H1 (cell line): ENCODE measurements around the gene LORICRIN.

Experiments used
- CREB1 ChIP-seq: IDR thresholded peaks from 2 replicates; pipeline ENCODE4 v1.6.1; 2012; ENCODE audit warnings: inconsistent platforms
- CTCF ChIP-seq, 3 experiments: IDR thresholded peaks; 1 replicate in 2 of 3; 2 replicates in 1 of 3; pipeline versions ENCODE4 v1.5.1 to v1.6.1; 2011; ENCODE audit warnings: low read length in 3 of 3, mild to moderate bottlenecking in 3 of 3, inconsistent platforms in 2 of 3, low read depth in 1 of 3, moderate library complexity in 1 of 3; ENCODE audit not compliant: insufficient read depth in 1 of 3; ENCODE audit errors: control extremely low read depth in 1 of 3
- E2F6 ChIP-seq: IDR thresholded peaks from 2 replicates; pipeline ENCODE4 v1.6.1; 2012; ENCODE audit warnings: inconsistent platforms
- EGR1 ChIP-seq: IDR thresholded peaks from 2 replicates; pipeline ENCODE4 v1.6.1; 2011; ENCODE audit warnings: low read depth, low read length, borderline replicate concordance
- EZH2 ChIP-seq: fragments of 200-600 bp; sonication (generic); IDR thresholded peaks from 2 replicates; pipeline ENCODE4 v1.7.1; 2012; ENCODE audit warnings: low read depth, mild to moderate bottlenecking, moderate library complexity, low read length, inconsistent platforms; ENCODE audit not compliant: severe bottlenecking
- JUND ChIP-seq: IDR thresholded peaks from 2 replicates; pipeline ENCODE4 v1.6.1; 2011; ENCODE audit warnings: mild to moderate bottlenecking, improper control_type of control experiment, low read length
- RFX5 ChIP-seq: IDR thresholded peaks from 2 replicates; pipeline ENCODE4 v1.6.1; 2011; ENCODE audit warnings: low read depth, low read length, improper control_type of control experiment, borderline replicate concordance
- RNF2 ChIP-seq: fragments of 200-900, 300-1000 bp; sonication (generic); IDR thresholded peaks from 2 replicates; pipeline ENCODE4 v1.7.1; 2016; ENCODE audit warnings: borderline replicate concordance, low read depth, mild to moderate bottlenecking, antibody characterized with exemption, low read length; ENCODE audit not compliant: poor library complexity, severe bottlenecking; ENCODE audit errors: missing control alignments
- SIX5 ChIP-seq: IDR thresholded peaks from 2 replicates; pipeline ENCODE4 v1.6.1; 2011; ENCODE audit warnings: mild to moderate bottlenecking, low read depth, low read length
- TEAD4 ChIP-seq: IDR thresholded peaks from 2 replicates; pipeline ENCODE4 v1.6.1; 2012; ENCODE audit warnings: low read depth, low read length, inconsistent platforms, mixed read lengths

GRCh38 chr1:153262070-153262366 is 2.5 kb downstream of the LORICRIN start:
- no peak for TF ChIP-seq TEAD4
- no peak for TF ChIP-seq CTCF (IDR thresholded peaks at IDR 0.05; ENCODE audit: control extremely low read depth in 1 of 3, insufficient read depth in 1 of 3, low read depth in 1 of 3, low read length in 3 of 3)
- no peak for TF ChIP-seq JUND
- TF ChIP-seq RFX5, result no peak
- no peak for TF ChIP-seq EGR1
- TF ChIP-seq CREB1, result no peak
- no peak for TF ChIP-seq SIX5
- TF ChIP-seq EZH2, result no peak
- no peak for TF ChIP-seq RNF2
- TF ChIP-seq E2F6, result no peak
